Kidney epithelial cell (primary cell): Measurements from ENCODE around the gene ZW10. TPM values are rescaled to one million over a fixed set of nuclear protein-coding genes. Genes with fewer than 3 reads are reported as not detected.
"Not testable (repeated sequence)": the region's sequence is repeated elsewhere in the genome, so short reads cannot be mapped to it uniquely, and the experiment has no call there.

Experiments
- DNase-seq: peaks from one replicate; pipeline ENCODE4 v3.0.0-alpha.2; 2010; ENCODE audit warnings: low read depth
- H3K27me3 ChIP-seq: 2 replicates; pipeline ENCODE4 v1.6.0; 2011; ENCODE audit warnings: low read length; ENCODE audit not compliant: control insufficient read depth, insufficient read depth
- H3K36me3 ChIP-seq: 2 replicates; pipeline ENCODE4 v1.5.1; 2011; ENCODE audit warnings: low read length; ENCODE audit not compliant: control insufficient read depth, insufficient read depth
- H3K4me3 ChIP-seq: 2 replicates; pipeline ENCODE4 v1.5.1; 2011; ENCODE audit warnings: low read depth, mild to moderate bottlenecking, control low read depth, low read length
- total RNA-seq: library from RNA; depleted of rRNA; stranded (reverse); fragments of >200 nt; gene quantifications from 2 replicates; pipeline ENCODE4 v1.2.3, GENCODE V29; 2015
- TF ChIP-seq, protein P1 (sequence below): IDR thresholded peaks from 2 replicates; pipeline ENCODE4 v1.5.1; 2011; ENCODE audit warnings: mild to moderate bottlenecking, moderate library complexity, low read length, control low read depth, inconsistent platforms; ENCODE audit not compliant: insufficient read depth, poor library complexity, severe bottlenecking

Gene ZW10
- total RNA-seq, 1 donor from 2014 or later: 25.2 TPM

DNA sequence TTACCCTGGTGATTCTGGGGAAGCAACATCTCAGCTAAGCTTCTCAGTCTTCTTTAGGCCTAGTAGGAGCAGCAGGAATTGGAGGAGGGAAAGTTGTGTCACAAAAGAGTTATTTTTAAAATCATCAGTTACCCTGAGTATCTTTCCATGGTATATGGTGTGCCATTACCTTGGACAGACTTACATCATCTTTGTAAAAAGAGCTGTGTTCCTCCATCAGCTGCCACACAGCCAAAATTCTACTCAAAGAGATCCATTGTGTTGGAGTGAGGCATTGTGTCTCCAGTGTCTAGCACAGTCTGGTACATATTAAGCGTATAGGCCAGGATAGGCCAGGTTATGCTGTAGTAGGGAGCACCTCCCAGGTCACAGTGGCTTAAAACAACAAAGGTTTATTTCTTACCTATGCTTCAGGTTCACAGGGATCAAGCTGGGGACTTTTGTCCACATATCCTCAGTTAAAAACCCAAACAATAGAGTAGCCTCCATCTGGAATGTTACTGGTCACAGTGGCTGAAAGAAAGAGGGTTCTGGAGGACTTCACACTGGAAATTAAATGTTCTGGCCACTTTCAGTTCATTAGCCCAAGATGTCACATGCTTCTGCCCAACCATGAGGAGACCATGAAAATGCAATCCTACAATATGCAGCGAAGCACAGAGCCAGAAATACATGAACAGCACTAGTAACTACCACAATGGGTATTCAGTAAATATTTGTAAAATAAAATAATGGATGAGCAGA is 57.4 kb downstream of the ZW10 start:
- TF ChIP-seq, protein P1, sequence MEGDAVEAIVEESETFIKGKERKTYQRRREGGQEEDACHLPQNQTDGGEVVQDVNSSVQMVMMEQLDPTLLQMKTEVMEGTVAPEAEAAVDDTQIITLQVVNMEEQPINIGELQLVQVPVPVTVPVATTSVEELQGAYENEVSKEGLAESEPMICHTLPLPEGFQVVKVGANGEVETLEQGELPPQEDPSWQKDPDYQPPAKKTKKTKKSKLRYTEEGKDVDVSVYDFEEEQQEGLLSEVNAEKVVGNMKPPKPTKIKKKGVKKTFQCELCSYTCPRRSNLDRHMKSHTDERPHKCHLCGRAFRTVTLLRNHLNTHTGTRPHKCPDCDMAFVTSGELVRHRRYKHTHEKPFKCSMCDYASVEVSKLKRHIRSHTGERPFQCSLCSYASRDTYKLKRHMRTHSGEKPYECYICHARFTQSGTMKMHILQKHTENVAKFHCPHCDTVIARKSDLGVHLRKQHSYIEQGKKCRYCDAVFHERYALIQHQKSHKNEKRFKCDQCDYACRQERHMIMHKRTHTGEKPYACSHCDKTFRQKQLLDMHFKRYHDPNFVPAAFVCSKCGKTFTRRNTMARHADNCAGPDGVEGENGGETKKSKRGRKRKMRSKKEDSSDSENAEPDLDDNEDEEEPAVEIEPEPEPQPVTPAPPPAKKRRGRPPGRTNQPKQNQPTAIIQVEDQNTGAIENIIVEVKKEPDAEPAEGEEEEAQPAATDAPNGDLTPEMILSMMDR: no peak
- no peak for DNase-seq
- H3K27me3 ChIP-seq: no peaks in the 10 kb centered on the region
- peaks cover 1% of the 10 kb centered on the region for H3K36me3 ChIP-seq
- H3K4me3 ChIP-seq: no peak overlapping the region

DNA sequence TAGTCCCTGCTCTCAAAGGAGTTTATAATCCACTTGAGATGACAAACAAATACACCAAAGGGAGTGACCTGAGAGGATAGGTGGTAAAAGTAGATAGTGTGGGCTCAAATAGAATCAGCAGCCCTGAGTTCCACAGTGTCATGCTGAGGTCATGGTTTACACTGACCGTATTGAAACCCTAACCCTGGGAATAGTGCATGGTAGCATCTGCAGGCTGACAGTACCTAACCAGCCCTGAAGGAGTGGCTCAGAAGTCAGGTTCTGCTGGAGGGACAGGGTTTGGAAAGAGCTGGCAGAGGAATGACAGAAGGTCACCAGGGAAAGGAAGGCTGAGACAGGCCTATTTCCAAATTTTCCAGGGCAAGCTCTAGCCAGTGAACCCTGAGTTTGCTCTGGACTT is 58.2 kb downstream of the ZW10 start:
- TF ChIP-seq, protein P1: no peak
- H3K27me3 ChIP-seq: no peaks in the 10 kb centered on the region

DNA sequence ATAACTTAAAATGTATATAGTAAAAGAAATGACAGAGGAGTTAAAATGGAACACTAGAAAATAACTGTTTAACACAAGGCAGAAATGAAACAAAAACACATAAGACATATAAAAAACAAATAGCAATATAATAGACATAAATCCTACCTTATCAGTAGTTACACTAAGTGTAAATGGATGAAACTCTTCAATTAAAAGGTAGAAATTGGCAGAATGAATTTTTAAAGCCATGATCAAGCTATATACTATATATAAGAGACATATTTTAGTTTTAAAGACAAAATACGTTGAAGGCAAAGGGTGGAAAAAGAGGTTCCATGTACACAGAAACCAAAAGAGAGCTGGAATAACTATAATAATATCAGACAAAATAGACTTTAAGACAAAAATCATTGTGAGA is 62.5 kb downstream of the ZW10 start:
- Histone ChIP-seq H3K4me3 (no peak overlapping the region), H3K36me3 (peaks cover under 1% of the 10 kb centered on the region), H3K27me3 (no peaks in the 10 kb centered on the region)
- no peak for DNase-seq
- TF ChIP-seq, protein P1: no peak

More for the DNA sequence above, 58.2 kb downstream of the ZW10 start:
- Histone ChIP-seq H3K36me3 (peaks cover 1% of the 10 kb centered on the region), H3K4me3 (no peak overlapping the region)
- no peak for DNase-seq

DNA sequence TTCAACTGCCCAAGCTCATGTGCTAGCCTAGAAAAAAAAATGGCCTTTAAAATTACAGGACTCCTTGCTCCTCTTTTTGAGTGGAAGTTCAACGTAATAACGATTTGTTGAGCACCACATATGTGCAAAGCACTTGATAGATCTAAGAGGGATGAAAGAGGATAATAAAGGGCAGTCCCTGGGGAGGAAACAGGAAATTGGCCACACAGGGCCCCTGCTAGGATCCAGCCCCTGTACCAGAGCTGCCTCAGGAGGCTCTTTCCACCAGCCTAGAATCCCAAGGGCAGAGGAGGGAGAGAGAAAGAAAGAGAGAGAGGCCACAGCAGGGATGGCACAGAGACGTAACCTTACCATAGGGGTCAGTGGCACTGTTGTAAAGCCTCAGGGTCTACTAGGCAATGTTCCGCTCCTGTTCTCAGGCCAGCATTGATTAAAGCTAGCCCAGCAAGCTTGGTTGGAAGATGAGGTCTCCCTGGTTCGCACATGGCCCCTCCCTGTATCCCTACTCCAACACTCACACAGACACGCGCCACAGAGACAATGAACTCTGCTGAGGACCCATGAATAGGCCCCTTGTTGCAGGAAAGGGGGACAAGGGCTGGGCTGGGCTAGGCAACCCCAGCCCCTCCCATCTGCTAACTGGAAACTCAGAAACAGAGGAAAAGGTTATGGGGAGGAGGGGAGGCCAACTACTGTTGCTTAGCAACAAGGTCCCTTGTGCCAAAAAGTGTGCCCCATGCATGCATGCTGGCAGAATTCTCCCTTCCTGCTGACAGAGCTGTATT is 67.4 kb downstream of the ZW10 start, which contains the start of gene TMPRSS5:
Gene TMPRSS5 (minus strand): TSS at position 438 of the 785 bp plus-strand sequence. CDS start 84 bp downstream, at position 354.
- Histone ChIP-seq H3K4me3 (no peak within 1 kb of the TSS), H3K36me3 (no peaks in the 10 kb centered on the region), H3K27me3 (no peaks in the 10 kb centered on the region)
- TF ChIP-seq, protein P1: no peak
- no peak for DNase-seq

DNA sequence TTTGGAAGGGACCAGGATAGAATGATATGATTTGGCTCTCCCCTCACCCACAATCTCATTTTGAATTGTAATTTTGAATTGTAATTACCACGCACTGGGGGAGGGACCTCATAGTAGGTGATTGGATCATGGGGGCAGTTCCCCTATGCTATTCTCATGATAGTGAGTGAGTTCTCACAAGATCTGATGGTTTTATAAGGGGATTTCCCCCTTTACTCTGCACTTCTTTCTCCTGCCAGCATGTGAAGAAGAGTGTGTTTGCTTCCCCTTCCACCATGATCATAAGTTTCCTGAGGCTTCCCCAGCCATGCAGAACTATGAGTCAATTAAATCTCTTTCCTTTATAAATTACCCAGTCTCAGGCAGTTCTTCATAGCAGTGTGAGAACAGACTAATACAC is 69.9 kb downstream of the ZW10 start:
- not testable (repeated sequence) for H3K27me3 ChIP-seq, H3K36me3 ChIP-seq, DNase-seq, H3K4me3 ChIP-seq

DNA sequence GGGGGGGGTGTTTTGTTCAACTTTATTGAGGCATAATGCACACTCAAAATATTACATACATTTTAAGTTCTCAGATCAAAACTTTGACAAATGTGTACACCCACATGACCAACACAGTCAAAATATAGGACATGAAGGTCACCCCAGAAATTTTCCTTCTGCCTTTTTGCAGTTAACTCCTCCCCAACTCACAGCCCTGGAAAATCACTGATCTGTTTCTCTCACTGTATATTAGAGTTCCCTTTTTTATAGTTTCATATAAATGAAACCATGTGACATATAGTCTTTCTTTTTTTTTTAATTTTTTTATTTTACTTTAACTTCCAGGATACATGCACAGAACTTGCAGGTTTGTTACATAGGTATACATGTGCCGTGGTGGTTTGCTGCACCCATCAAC is 72.0 kb downstream of the ZW10 start:
- H3K36me3 ChIP-seq: no peaks in the 10 kb centered on the region
- DNase-seq: no peak
- no peak overlapping the region for H3K4me3 ChIP-seq
- no peaks in the 10 kb centered on the region for H3K27me3 ChIP-seq
- TF ChIP-seq, protein P1: no peak
